K562 (cell line): ENCODE results near the gene TULP1. TPM values are rescaled to one million over a fixed set of nuclear protein-coding genes. Genes with fewer than 3 reads are reported as not detected.
A peak's percentile ranks its signal among the peaks of the same experiment; 100 is the strongest.

ENCODE experiments used
- ATAC-seq: fragments of 200-7000 bp; cut with Tn5 transposase; 3 replicates; pipeline ENCODE4 v1.9.1; 2020; ENCODE audit warnings: moderate library complexity
- BruUV-seq: library from RNA; stranded (reverse); fragments of 400-500 nt; replicated peaks from 2 replicates; lab custom pipeline; 2021; lab: Mats Ljungman, UMichigan
- CTCF ChIA-PET: fragments of 300-600 bp; formaldehyde crosslinking; extraction: SDS; loops from one replicate; lab custom pipeline; 2021; ENCODE audit warnings: low intra/inter-chr PET ratio; lab: Yijun Ruan, JAX
- POLR2A ChIA-PET: fragments of 300-600, 350-650 bp; sonication (Branson Sonifier 250); formaldehyde crosslinking; extraction: SDS; loops from one replicate; lab custom pipeline; 2021; ENCODE audit warnings: antibody characterized with exemption, inconsistent platforms; lab: Yijun Ruan, JAX
- DNase-seq, 4 experiments: peaks; one replicate each; pipeline versions ENCODE4 v3.0.0 to v3.0.0-alpha.2; 2011 to 2018; ENCODE audit warnings: low spot score in 3 of 4, mixed read lengths in 3 of 4; ENCODE audit errors: extremely low read depth in 1 of 4
- FAIRE-seq: peaks from 2 replicates; lab custom pipeline; 2011; peaks lifted over from hg19 to GRCh38; lab: Jason Lieb, UNC
- H2AFZ ChIP-seq: 2 replicates; pipeline ENCODE4 v1.6.0; 2011; ENCODE audit warnings: low read depth, low read length, control low read depth, inconsistent platforms
- H3K27ac ChIP-seq: fragments of 200-600 bp; 3 replicates; pipeline ENCODE4 v1.8.0; 2011; ENCODE audit warnings: low read depth, mild to moderate bottlenecking, control low read depth, inconsistent platforms, low read length, moderate library complexity, mixed read lengths; ENCODE audit errors: extremely low read depth
- H3K27me3 ChIP-seq, 2 experiments: fragments of 300-600 bp in 1 of 2; 2 replicates in 1 of 2; 3 replicates in 1 of 2; pipeline versions ENCODE4 v1.6.0 to v1.8.0; 2011; ENCODE audit warnings: inconsistent platforms in 2 of 2, low read length in 2 of 2, mild to moderate bottlenecking in 1 of 2, mixed read lengths in 1 of 2, moderate library complexity in 1 of 2; ENCODE audit not compliant: control insufficient read depth in 2 of 2, insufficient read depth in 2 of 2
- H3K36me3 ChIP-seq: fragments of 300-600 bp; 3 replicates; pipeline ENCODE4 v1.8.0; 2011; ENCODE audit warnings: mild to moderate bottlenecking, low read length, inconsistent platforms; ENCODE audit not compliant: control insufficient read depth, insufficient read depth
- H3K4me1 ChIP-seq, 2 experiments: fragments of 200-600 bp in 1 of 2; replicated peaks in 1 of 2; 2 replicates in 1 of 2; 3 replicates in 1 of 2; pipeline versions ENCODE4 v1.5.1 to v1.8.0; 2011; ENCODE audit warnings: inconsistent platforms in 2 of 2, low read length in 2 of 2, mild to moderate bottlenecking in 1 of 2, mixed read lengths in 1 of 2, moderate library complexity in 1 of 2; ENCODE audit not compliant: control insufficient read depth in 2 of 2, insufficient read depth in 2 of 2
- H3K4me2 ChIP-seq: 2 replicates; pipeline ENCODE4 v1.6.1; 2011; ENCODE audit warnings: low read length, control low read depth, inconsistent platforms, mixed read lengths; ENCODE audit not compliant: insufficient read depth
- H3K4me3 ChIP-seq: fragments of 200-600 bp; sonication (generic), shearing (Covaris generic); 2 replicates; pipeline ENCODE4 v1.5.1; 2016; ENCODE audit warnings: control low read depth, inconsistent platforms
- H3K79me2 ChIP-seq: fragments of 200-600 bp; 3 replicates; pipeline ENCODE4 v1.8.0; 2011; ENCODE audit warnings: low read length, inconsistent platforms; ENCODE audit not compliant: control insufficient read depth, insufficient read depth
- H3K9ac ChIP-seq, 2 experiments: 2 replicates each; pipeline versions ENCODE4 v1.6.0 to v1.6.1; 2011; ENCODE audit warnings: low read depth in 2 of 2, low read length in 2 of 2, control low read depth in 1 of 2, inconsistent platforms in 1 of 2, mild to moderate bottlenecking in 1 of 2, mixed read lengths in 1 of 2; ENCODE audit not compliant: insufficient read depth in 1 of 2
- H3K9me1 ChIP-seq: one replicate; pipeline ENCODE4 v1.6.0; 2011; ENCODE audit warnings: inconsistent platforms, mild to moderate bottlenecking, low read length, moderate library complexity; ENCODE audit not compliant: control insufficient read depth, insufficient read depth
- H3K9me3 ChIP-seq: replicated peaks from 2 replicates; pipeline ENCODE4 v1.5.1; 2011; ENCODE audit warnings: low read depth, low read length, inconsistent platforms; ENCODE audit not compliant: control insufficient read depth, insufficient read depth
- H4K20me1 ChIP-seq: replicated peaks from 2 replicates; pipeline ENCODE4 v1.6.1; 2011; ENCODE audit warnings: low read length, inconsistent platforms, mixed read lengths; ENCODE audit not compliant: control insufficient read depth, insufficient read depth
- CBX1 ChIP-seq: sonication (generic); IDR thresholded peaks from 2 replicates; pipeline ENCODE4 v1.6.1; 2016; ENCODE audit warnings: antibody characterized with exemption, low read depth, mild to moderate bottlenecking
- NFIC ChIP-seq: fragments of 450-650 bp; IDR thresholded peaks from 2 replicates; pipeline ENCODE4 v1.6.1; 2017; ENCODE audit warnings: mild to moderate bottlenecking, inconsistent platforms
- PHTF2 ChIP-seq: fragments of 250-450 bp; sonication (Bioruptor Pico); IDR thresholded peaks from 2 replicates; pipeline ENCODE4 v1.5.0; 2021; ENCODE audit warnings: mild to moderate bottlenecking
- RERE ChIP-seq: sonication (generic); formaldehyde crosslinking; IDR thresholded peaks from 2 replicates; pipeline ENCODE4 v1.8.0; 2023; ENCODE audit warnings: missing genetic modification reagents, mild to moderate bottlenecking, borderline replicate concordance
- TAL1 ChIP-seq: fragments of 450-650 bp; IDR thresholded peaks from 2 replicates; pipeline ENCODE4 v1.6.1; 2016; ENCODE audit warnings: mild to moderate bottlenecking
- WGBS: fragments of 100-300 bp; shearing (Covaris generic); methylation state at CpG from one replicate; pipeline ENCODE4 v1.1.6; 2016; ENCODE audit warnings: low coverage, mixed read lengths; ENCODE audit not compliant: insufficient coverage; ENCODE audit errors: missing lambda C conversion rate; 5-methylcytosine and 5-hydroxymethylcytosine counted together
- in situ Hi-C: fragments of 300-500 bp; cut with MboI; formaldehyde crosslinking; loops from 4 replicates; pipeline ENCODE4 v1.15.0; 2018; ENCODE audit warnings: inconsistent platforms, mixed read lengths
- intact Hi-C: fragments of 100-400 bp; cut with micrococcal nuclease; formaldehyde crosslinking; loops from 2 replicates; pipeline ENCODE4 v1.14.2; 2022
- polyA plus RNA-seq, 8 experiments: library from polyadenylated mRNA; depleted of rRNA in 4 of 8; stranded (reverse) in 5 of 8; unstranded in 3 of 8; fragments of >200 nt; fragmentation: Nextera tagmentation in 2 of 8; fragmentation: Illumina TruSeq in 1 of 8; extraction: Ambion mirVana in 2 of 8; extraction: Trizol in 1 of 8; gene quantifications; 2 replicates each; pipeline versions ENCODE4 v1.2.1 to v1.2.3, GENCODE V29; 2011 to 2014; ENCODE audit warnings: inconsistent platforms in 1 of 8, missing spikeins in 1 of 8
- total RNA-seq, 7 experiments: library from RNA; depleted of rRNA in 6 of 7; stranded (reverse); fragments of >200 nt in 6 of 7; fragmentation: Illumina TruSeq in 2 of 7; extraction: Trizol in 2 of 7; gene quantifications; 2 replicates each; pipeline versions ENCODE4 v1.2.1 to v1.2.3, GENCODE V29; 2011 to 2021; ENCODE audit warnings: low replicate concordance in 1 of 7
- TF ChIP-seq, protein P1 (sequence below): fragments of 250-450 bp; sonication (Bioruptor Pico); IDR thresholded peaks from 2 replicates; pipeline ENCODE4 v1.9.0; 2021; ENCODE audit warnings: mild to moderate bottlenecking, inconsistent platforms

Gene TULP1
- total and polyA plus RNA-seq, 9 of the 15 experiments (the other 6 are each of a cell fraction or from before 2014, with no cell fraction given), result 0.06 to 0.17 (median 0.09) TPM; not detected in 6

GRCh38 chr6:35512740-35513139 is at the start of gene TULP1 (continued):
- no peak for TF ChIP-seq RERE
- no peak for TF ChIP-seq PHTF2
- no peak for TF ChIP-seq CBX1

- intact Hi-C loops, result no loop called here
- WGBS, result 12% methylated on average over 11 of the region's 11 CpGs
- ChIA-PET CTCF (no interaction called here), POLR2A (interaction anchor here (1.0 to 1.2 kb wide), 4 partner anchors 9 to 166 kb away, joined by 3 to 4 read pairs (median 3); no protein-coding TSS in a partner anchor)
- no peaks in the 10 kb centered on the region for H3K4me1 ChIP-seq
- peaks cover 64 to 69% of the 10 kb centered on the region in 2 experiments for H3K27me3 ChIP-seq
- no peaks in the 10 kb centered on the region for H3K36me3 ChIP-seq
- no peaks in the 10 kb centered on the region for H3K9me1 ChIP-seq
- in situ Hi-C loops, result no loop called here
- DNase-seq (peak in 1 of 4 experiments; percentile 30), ATAC-seq (no peak), FAIRE-seq (no peak)
- TF ChIP-seq TAL1 (no peak), NFIC (peak; percentile 82)
- TF ChIP-seq, protein P1, sequence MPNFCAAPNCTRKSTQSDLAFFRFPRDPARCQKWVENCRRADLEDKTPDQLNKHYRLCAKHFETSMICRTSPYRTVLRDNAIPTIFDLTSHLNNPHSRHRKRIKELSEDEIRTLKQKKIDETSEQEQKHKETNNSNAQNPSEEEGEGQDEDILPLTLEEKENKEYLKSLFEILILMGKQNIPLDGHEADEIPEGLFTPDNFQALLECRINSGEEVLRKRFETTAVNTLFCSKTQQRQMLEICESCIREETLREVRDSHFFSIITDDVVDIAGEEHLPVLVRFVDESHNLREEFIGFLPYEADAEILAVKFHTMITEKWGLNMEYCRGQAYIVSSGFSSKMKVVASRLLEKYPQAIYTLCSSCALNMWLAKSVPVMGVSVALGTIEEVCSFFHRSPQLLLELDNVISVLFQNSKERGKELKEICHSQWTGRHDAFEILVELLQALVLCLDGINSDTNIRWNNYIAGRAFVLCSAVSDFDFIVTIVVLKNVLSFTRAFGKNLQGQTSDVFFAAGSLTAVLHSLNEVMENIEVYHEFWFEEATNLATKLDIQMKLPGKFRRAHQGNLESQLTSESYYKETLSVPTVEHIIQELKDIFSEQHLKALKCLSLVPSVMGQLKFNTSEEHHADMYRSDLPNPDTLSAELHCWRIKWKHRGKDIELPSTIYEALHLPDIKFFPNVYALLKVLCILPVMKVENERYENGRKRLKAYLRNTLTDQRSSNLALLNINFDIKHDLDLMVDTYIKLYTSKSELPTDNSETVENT, result no peak
- H3K27ac ChIP-seq, result no peak overlapping the region
- H3K4me2 ChIP-seq, result no peak overlapping the region
- no peaks in the 10 kb centered on the region for H4K20me1 ChIP-seq
- peaks cover 7% of the 10 kb centered on the region; the same call in 1 of the 2 replicates for H3K9me3 ChIP-seq
- H2AFZ ChIP-seq, result no peak overlapping the region
- H3K4me3 ChIP-seq, result no peak overlapping the region
- H3K9ac ChIP-seq, result no peak overlapping the region
- no peaks in the 10 kb centered on the region for H3K79me2 ChIP-seq
- no TSS peak for BruUV-seq
Measured at GRCh38 chr6:35562060-35562459, 49.4 kb upstream of the TULP1 start.
